GM11168 (cell line): ENCODE results near the gene PGAP3.

Source experiments
- in situ Hi-C: fragments of 300-500 bp; cut with MboI; formaldehyde crosslinking; loops from one replicate; pipeline ENCODE4 v1.12.0; 2022; ENCODE audit warnings: low sequenced_read_pairs; ENCODE audit not compliant: unreplicated experiment

The PGAP3 gene

DNA sequence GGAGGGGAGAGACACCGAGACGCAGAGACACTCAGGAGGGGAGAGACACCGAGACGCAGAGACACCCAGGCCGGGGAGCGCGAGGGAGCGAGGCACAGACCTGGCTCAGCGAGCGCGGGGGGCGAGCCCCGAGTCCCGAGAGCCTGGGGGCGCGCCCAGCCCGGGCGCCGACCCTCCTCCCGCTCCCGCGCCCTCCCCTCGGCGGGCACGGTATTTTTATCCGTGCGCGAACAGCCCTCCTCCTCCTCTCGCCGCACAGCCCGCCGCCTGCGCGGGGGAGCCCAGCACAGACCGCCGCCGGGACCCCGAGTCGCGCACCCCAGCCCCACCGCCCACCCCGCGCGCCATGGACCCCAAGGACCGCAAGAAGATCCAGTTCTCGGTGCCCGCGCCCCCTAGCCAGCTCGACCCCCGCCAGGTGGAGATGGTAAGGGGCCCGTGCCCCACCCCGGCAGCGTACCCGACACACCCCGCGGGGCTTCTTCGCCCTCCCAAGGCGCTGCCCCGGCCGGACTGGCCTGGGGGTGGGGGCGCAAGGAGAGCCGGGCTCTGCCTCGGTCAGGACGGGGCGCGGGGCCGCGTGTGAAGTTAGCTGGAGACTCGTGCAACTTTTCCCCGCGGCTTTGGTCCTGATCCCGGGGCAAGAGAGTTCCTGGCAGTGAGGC is 60.7 kb downstream of the PGAP3 start:
- in situ Hi-C loops: no loop called here

DNA sequence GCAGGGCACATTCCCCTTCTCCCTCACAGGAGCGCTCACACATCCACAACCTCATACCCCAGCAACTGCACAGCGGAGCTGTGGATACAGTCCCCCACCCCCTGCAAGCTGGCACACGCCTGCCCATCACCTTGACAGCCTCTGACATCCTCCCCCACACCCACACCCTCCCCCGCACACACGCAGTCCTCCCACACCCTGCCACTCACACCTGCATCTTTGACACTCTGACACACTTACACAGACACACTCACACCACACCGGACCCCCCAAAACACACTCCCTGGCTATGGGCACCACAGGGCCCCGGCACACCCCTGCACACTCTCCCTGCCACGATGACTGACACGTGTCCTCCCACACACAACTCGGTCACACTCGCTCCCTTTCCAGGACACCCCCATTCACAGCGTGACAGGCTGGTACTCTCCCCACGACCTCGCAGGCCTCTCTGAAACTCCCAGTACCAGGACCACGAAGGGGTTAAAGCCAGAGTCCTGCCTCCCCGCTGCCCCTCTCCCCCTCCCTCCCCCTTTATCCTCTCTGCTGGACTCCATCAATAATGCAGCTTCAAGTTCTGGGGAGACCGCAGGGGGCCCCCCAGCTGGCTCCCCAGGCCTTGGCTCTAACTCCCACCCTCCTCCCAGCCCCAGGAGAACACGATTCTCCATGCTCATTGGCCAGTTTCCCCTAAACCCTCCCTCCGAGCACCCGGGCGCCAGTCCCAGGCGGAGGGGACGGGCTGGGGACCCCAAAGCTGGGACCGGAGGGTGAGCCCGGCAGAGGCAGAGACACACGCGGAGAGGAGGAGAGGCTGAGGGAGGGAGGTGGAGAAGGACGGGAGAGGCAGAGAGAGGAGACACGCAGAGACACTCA is 61.4 kb downstream of the PGAP3 start, which contains the start of gene PPP1R1B:
Gene PPP1R1B (plus strand): TSS at position 782 of the 876 bp plus-strand sequence. CDS start 441 bp downstream, outside the sequence.
- in situ Hi-C loops: no loop called here

DNA sequence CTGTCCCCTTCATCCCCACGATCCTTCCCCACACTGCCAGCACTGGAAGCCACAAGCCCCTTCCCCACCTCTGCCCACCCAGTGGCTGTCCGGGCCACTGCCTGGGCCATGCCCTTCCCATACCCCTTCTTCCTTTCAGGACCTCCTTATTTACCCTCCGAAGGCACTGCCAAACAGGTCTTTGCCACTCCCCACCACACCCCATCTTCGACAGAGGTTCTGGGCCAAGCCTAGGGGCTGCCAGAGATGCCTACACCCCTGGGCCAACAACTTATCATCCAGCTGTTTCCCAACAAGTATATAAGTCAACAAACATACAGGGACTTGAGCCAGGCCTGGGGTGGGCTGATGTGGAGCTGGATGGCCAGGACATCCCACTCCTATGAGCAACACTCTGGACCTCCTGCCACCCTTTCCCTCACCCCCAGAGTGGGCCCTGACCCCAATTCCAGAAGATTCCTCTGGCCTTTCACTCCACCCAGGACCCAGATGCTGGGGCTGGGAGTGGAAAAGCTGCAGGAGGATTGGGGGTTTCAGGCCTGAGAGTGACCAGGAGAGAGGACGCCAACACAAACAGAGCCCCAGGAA is 62.6 kb downstream of the PGAP3 start:
- in situ Hi-C loops: no loop called here

DNA sequence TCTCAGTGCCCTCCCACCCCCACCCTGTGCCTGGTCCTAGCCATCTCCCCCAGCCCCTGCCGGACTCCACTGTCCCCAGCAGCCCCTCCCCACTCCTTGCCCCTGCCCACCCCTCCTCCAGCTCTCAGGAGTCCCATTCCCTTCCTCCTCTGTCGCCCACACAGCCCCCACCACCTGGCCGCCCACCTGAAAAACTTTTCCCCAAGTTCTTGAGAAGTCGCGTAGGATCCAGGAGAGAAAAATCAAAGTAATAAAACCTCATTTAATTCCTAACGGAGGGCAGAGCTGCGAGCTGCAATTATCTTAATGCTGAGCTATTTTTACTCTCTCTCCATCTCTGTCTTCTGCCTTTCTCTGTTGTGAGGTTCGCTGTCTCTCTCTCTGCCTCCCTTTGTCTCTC is 63.5 kb downstream of the PGAP3 start:
- in situ Hi-C loops: loop anchor here (5.0 kb wide), 1 partner anchor 48 kb away; no protein-coding TSS in a partner anchor

DNA sequence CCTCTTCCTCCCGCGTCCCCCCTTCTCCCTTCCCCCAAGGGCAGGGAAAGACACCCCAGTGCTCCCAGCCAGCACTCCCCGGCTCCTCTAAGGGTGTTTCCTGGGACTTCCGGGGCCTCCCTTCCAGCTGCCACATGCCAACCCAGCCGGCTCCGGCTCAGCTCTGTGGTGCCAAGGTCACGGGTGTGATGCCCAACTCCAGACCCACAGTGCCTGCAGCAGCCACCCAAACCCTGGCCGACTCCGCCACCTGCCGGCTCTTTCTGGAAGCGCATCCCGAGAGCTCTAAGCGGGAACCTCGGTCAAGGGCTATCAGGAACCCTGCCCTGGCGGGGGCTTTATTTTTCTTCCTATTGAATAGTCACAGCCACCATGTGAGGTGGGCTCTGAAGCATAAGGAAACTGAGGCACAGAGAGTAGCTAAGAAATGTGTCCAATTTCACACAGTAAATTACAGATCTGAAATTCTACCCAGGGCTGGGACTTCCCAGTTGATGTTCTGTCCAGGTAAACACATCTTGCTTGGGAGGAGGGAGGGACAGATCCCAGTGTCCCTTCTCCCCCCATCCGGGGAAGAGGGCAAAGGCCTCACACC is 64.4 kb downstream of the PGAP3 start:
- in situ Hi-C loops: loop anchor here (5.0 kb wide), 1 partner anchor 49 kb away; no protein-coding TSS in a partner anchor

DNA sequence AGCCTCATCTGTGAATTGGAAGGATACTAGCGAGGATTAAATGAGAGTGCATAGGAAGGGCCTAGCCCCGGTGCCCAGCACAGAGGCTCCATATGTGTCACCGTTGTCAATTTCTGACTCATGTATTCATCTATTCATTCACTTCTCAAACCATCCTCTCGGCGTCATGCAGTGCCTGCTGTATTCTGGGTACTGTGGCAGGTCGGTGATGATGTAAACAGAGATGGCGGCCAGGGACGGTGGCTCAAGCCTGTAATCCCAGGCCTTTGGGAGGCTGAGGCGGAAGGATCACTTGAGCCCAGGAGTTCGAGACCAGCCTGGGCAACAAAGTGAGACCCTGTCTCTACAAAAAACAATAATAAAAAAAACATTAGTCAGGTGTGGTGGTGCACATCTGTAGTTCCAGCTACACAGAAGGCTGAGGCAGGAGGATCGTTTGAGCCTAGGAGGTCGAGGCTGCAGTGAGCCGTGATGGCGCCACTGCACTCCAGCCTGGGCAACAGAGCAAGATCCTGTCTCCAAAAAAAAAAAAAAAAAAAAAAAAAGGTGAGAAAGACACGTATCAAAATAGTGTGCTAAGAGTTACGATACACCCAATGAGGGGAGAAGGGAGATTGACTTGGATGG is 65.4 kb downstream of the PGAP3 start:
- in situ Hi-C loops: loop anchor here (5.0 kb wide), 1 partner anchor 50 kb away; no protein-coding TSS in a partner anchor

DNA sequence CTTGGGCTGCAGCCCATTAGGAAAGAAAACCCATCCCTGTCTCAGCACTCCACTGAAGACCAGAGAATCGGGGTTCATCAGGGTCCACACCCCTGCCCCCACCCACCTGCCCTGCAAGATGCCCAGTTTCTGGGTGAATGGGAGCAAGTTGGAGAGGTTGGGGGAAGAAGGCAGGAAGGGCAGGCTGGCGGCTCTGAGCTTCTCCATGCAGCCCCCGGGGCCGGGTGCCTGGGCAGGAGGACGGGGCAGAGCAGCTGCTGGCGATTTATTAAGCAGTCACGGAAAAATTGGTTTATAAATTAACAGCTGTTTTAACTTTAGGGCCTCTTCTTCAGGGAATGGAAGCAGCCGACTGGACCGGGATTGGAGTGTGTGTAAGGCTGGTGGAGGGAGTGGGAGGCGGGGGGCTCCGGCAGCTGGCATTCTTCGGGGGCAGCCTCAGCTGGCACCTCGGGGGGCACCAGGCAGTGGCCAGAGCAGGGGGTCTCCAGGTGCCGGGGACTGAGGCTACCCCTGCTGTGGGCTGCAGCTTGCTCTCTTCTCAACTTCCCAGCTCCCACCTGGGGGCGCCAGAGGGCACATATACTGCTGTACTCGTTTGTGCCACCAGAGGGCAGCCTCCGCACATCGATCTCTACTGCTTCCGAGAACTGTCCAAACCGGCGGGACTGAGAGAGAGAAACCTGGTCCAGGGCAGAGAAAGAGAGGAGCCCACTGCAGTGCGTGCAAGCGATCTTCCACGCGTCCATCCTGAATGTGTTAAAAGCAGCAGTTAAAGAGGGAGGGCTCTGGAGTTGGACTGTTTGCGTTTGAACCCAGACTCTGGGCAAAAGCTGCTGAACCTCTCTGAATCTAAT is 66.1 kb downstream of the PGAP3 start:
- in situ Hi-C loops: loop anchor here (5.0 kb wide), 1 partner anchor 51 kb away; no protein-coding TSS in a partner anchor
